GM12878 (cell line): Measurements from ENCODE around the gene SORBS2. TPM values are rescaled to one million over a fixed set of nuclear protein-coding genes. Genes with fewer than 3 reads are reported as not detected.

Experiments used
- ATAC-seq: fragments of 200-7000 bp; cut with Tn5 transposase; 3 replicates; pipeline ENCODE4 v1.9.1; 2020; ENCODE audit warnings: mild to moderate bottlenecking, moderate library complexity
- BruUV-seq: library from RNA; stranded (reverse); fragments of 400-500 nt; replicated peaks from 2 replicates; lab custom pipeline; 2021; lab: Mats Ljungman, UMichigan
- CTCF ChIA-PET: fragments of 300-600 bp; sonication (Branson Sonifier 250); formaldehyde crosslinking; extraction: SDS; loops from one replicate; lab custom pipeline; 2021; ENCODE audit warnings: inconsistent platforms; lab: Yijun Ruan, JAX
- POLR2A ChIA-PET: fragments of 350-600 bp; formaldehyde crosslinking; extraction: SDS; loops from one replicate; lab custom pipeline; 2021; ENCODE audit warnings: inconsistent platforms; lab: Charles Lee
- RAD21 ChIA-PET: fragments of 300-600 bp; sonication (Branson Sonifier 250); formaldehyde crosslinking; loops from one replicate; lab custom pipeline; 2023; ENCODE audit warnings: antibody characterized with exemption; ENCODE audit not compliant: unreplicated experiment; lab: Charles Lee
- SMC1A ChIA-PET: fragments of 300-600 bp; sonication (Branson Sonifier 250); formaldehyde crosslinking; loops from one replicate; lab custom pipeline; 2023; ENCODE audit not compliant: unreplicated experiment, uncharacterized antibody; lab: Charles Lee
- DNase-seq: peaks from one replicate; pipeline ENCODE4 v3.0.0-alpha.2; 2011; ENCODE audit warnings: low read depth, low spot score
- FAIRE-seq: peaks from 3 replicates; lab custom pipeline; 2011; peaks lifted over from hg19 to GRCh38; lab: Jason Lieb, UNC
- H2AFZ ChIP-seq: 2 replicates; pipeline ENCODE4 v1.6.0; 2011; ENCODE audit warnings: low read depth, low read length, control low read depth; ENCODE audit not compliant: control insufficient read depth
- H3K27ac ChIP-seq: 2 replicates; pipeline ENCODE4 v1.5.1; 2011; ENCODE audit warnings: control low read depth; ENCODE audit not compliant: control insufficient read depth, insufficient read depth
- H3K27me3 ChIP-seq, 2 experiments: replicated peaks in 1 of 2; 2 replicates each; pipeline versions ENCODE4 v1.6.0 to v1.6.1; 2011; ENCODE audit warnings: low read length in 1 of 2; ENCODE audit not compliant: control insufficient read depth in 2 of 2, insufficient read depth in 2 of 2
- H3K36me3 ChIP-seq, 2 experiments: 2 replicates each; pipeline ENCODE4 v1.5.1; 2011; ENCODE audit warnings: low read length in 1 of 2; ENCODE audit not compliant: control insufficient read depth in 2 of 2, insufficient read depth in 2 of 2
- H3K4me1 ChIP-seq: 2 replicates; pipeline ENCODE4 v1.6.1; 2011; ENCODE audit warnings: mild to moderate bottlenecking, low read length, moderate library complexity, mixed read lengths; ENCODE audit not compliant: control insufficient read depth, insufficient read depth
- H3K4me2 ChIP-seq: 2 replicates; pipeline ENCODE4 v1.6.0; 2011; ENCODE audit warnings: control low read depth; ENCODE audit not compliant: control insufficient read depth, insufficient read depth
- H3K4me3 ChIP-seq: fragments of 200-600 bp; sonication (generic); 2 replicates; pipeline ENCODE4 v1.5.1; 2016
- H3K79me2 ChIP-seq: 2 replicates; pipeline ENCODE4 v1.6.0; 2011; ENCODE audit warnings: low read length; ENCODE audit not compliant: control insufficient read depth, insufficient read depth
- H3K9ac ChIP-seq: 2 replicates; pipeline ENCODE4 v1.8.0; 2011; ENCODE audit warnings: low read length, control low read depth, mixed read lengths; ENCODE audit not compliant: control insufficient read depth, insufficient read depth
- H3K9me3 ChIP-seq: replicated peaks from 3 replicates; pipeline ENCODE4 v1.5.1; 2011; ENCODE audit warnings: mild to moderate bottlenecking, low read length; ENCODE audit not compliant: control insufficient read depth, insufficient read depth
- H4K20me1 ChIP-seq: 2 replicates; pipeline ENCODE4 v1.6.0; 2011; ENCODE audit not compliant: control insufficient read depth, insufficient read depth
- BHLHE40 ChIP-seq, 2 experiments: fragments of 450-650 bp in 1 of 2; IDR thresholded peaks; 2 replicates each; pipeline ENCODE4 v1.6.1; 2011 to 2017; ENCODE audit warnings: low read depth in 2 of 2, borderline replicate concordance in 1 of 2, improper control_type of control experiment in 1 of 2, low read length in 1 of 2, mild to moderate bottlenecking in 1 of 2
- CREM ChIP-seq: IDR thresholded peaks from 2 replicates; pipeline ENCODE4 v1.6.1; 2014; ENCODE audit warnings: antibody characterized with exemption, low read depth
- EED ChIP-seq: sonication (generic); IDR thresholded peaks from 2 replicates; pipeline ENCODE4 v1.6.1; 2016; ENCODE audit warnings: antibody characterized with exemption, low read depth
- ESRRA ChIP-seq: IDR thresholded peaks from 2 replicates; pipeline ENCODE4 v1.6.1; 2012; ENCODE audit warnings: mild to moderate bottlenecking, low read length, improper control_type of control experiment
- FOS ChIP-seq: IDR thresholded peaks from 3 replicates; pipeline ENCODE4 v1.6.1; 2011; ENCODE audit warnings: borderline replicate concordance; ENCODE audit not compliant: insufficient read length; ENCODE audit errors: extremely low read depth
- HDAC6 ChIP-seq: fragments of 200-600 bp; sonication (generic); IDR thresholded peaks from one replicate; pipeline ENCODE4 v1.8.0; 2017; ENCODE audit warnings: antibody characterized with exemption; ENCODE audit not compliant: unreplicated experiment
- MEF2B ChIP-seq: fragments of 450-650 bp; IDR thresholded peaks from 2 replicates; pipeline ENCODE4 v1.6.1; 2018; ENCODE audit warnings: mild to moderate bottlenecking, moderate library complexity; ENCODE audit not compliant: partially characterized antibody, poor library complexity, severe bottlenecking
- NRF1 ChIP-seq: conservative IDR thresholded peaks from 2 replicates; pipeline ENCODE4 v1.6.1; 2011; ENCODE audit warnings: mild to moderate bottlenecking, low read depth, low read length, improper control_type of control experiment
- POU2F2 ChIP-seq: IDR thresholded peaks from 3 replicates; pipeline ENCODE4 v1.6.1; 2011; ENCODE audit warnings: low read depth, mild to moderate bottlenecking, low read length, borderline replicate concordance
- RCOR1 ChIP-seq: conservative IDR thresholded peaks from 2 replicates; pipeline ENCODE4 v1.6.1; 2012; ENCODE audit warnings: low read depth, low read length, improper control_type of control experiment
- SIN3A ChIP-seq: IDR thresholded peaks from 2 replicates; pipeline ENCODE4 v1.6.1; 2012; ENCODE audit warnings: low read depth, low read length, improper control_type of control experiment
- SIX5 ChIP-seq: IDR thresholded peaks from 2 replicates; pipeline ENCODE4 v1.6.1; 2011; ENCODE audit warnings: mild to moderate bottlenecking, low read depth, low read length, moderate library complexity; ENCODE audit not compliant: severe bottlenecking
- SMARCA5 ChIP-seq: fragments of 450-650 bp; IDR thresholded peaks from 2 replicates; pipeline ENCODE4 v1.6.1; 2017; ENCODE audit warnings: mild to moderate bottlenecking
- ZSCAN29 ChIP-seq: fragments of 450-650 bp; IDR thresholded peaks from 2 replicates; pipeline ENCODE4 v1.6.1; 2017; ENCODE audit warnings: mild to moderate bottlenecking, moderate library complexity
- in situ Hi-C: fragments of 300-500 bp; cut with MboI; formaldehyde crosslinking; loops from 9 replicates; pipeline ENCODE4 v1.14.3; 2018; ENCODE audit warnings: mixed read lengths
- intact Hi-C: fragments of 100-400 bp; cut with micrococcal nuclease; formaldehyde crosslinking; loops from one replicate; pipeline ENCODE4 v1.14.2; 2022; ENCODE audit not compliant: unreplicated experiment
- polyA plus RNA-seq, 11 experiments: library from polyadenylated mRNA; depleted of rRNA in 4 of 11; unstranded in 6 of 11; stranded (reverse) in 5 of 11; fragments of >200 nt; fragmentation: Nextera tagmentation in 4 of 11; fragmentation: Illumina TruSeq in 1 of 11; extraction: Ambion mirVana in 4 of 11; extraction: Trizol in 1 of 11; gene quantifications; 1 replicate in 1 of 11; 2 replicates in 10 of 11; pipeline versions ENCODE4 v1.2.1 to v1.2.3, GENCODE V29; 2011 to 2016; ENCODE audit warnings: inconsistent platforms in 2 of 11, missing spikeins in 2 of 11, low read depth in 1 of 11
- total RNA-seq, 4 experiments: library from RNA; depleted of rRNA in 3 of 4; stranded (reverse); fragments of >200 nt in 3 of 4; fragmentation: Illumina TruSeq in 1 of 4; extraction: Trizol in 1 of 4; gene quantifications; 2 replicates each; pipeline versions ENCODE4 v1.2.1 to v1.2.3, GENCODE V29; 2013 to 2021
- TF ChIP-seq, protein P1 (sequence below), 3 experiments: IDR thresholded peaks in 2 of 3; conservative IDR thresholded peaks in 1 of 3; 2 replicates each; pipeline ENCODE4 v1.5.1; 2011; ENCODE audit warnings: low read depth in 3 of 3, low read length in 3 of 3, mild to moderate bottlenecking in 3 of 3, control low read depth in 2 of 3, moderate library complexity in 2 of 3, inconsistent platforms in 1 of 3, mixed read lengths in 1 of 3; ENCODE audit not compliant: control insufficient read depth in 2 of 3, insufficient read depth in 1 of 3; ENCODE audit errors: extremely low read depth in 1 of 3
- TF ChIP-seq, protein P2 (sequence below): fragments of 450-650 bp; IDR thresholded peaks from 2 replicates; pipeline ENCODE4 v1.6.1; 2017; ENCODE audit warnings: mild to moderate bottlenecking, moderate library complexity
- TF ChIP-seq, protein P3 (sequence below): IDR thresholded peaks from 2 replicates; pipeline ENCODE4 v1.6.1; 2012; ENCODE audit warnings: mild to moderate bottlenecking, low read depth, low read length

Gene SORBS2
- total and polyA plus RNA-seq, 10 of the 15 experiments (the other 5 are each of a cell fraction or from before 2014, with no cell fraction given): 0.06 to 3.0 (median 0.79) TPM

DNA sequence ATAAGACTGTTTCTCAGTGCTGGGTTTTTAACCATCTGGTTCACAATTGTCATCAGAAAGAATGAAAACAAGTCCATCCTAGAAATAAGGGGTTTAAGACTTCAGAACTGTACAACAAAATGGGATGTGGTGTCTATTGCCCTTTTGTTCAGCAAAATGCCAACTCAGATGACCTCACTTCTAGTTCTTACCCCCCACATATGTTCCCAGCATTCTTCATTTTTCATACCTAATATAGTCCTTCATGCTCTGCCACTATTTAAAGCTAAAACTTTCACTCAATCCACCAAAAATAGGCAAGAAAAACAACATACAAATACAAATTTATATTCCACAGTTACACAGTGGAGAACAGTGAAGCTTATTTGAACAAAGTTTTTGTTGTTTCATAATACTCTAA lies 111.4 kb downstream of the SORBS2 start:
- CTCF ChIA-PET: no interaction called here
- in situ Hi-C loops: no loop called here
- peaks cover 2% of the 10 kb centered on the region; the same call in 1 of the 3 replicates for H3K9me3 ChIP-seq
- TF ChIP-seq NRF1: no peak
- TF ChIP-seq BHLHE40 (IDR thresholded peaks at IDR 0.05; ENCODE audit: borderline replicate concordance in 1 of 2, low read depth in 2 of 2, low read length in 1 of 2): no peak
- TF ChIP-seq SMARCA5: no peak
- no peak for TF ChIP-seq FOS
- TF ChIP-seq SIX5: no peak
- TF ChIP-seq ZSCAN29: no peak
- TF ChIP-seq RCOR1: no peak
- TF ChIP-seq CREM: no peak
- TF ChIP-seq SIN3A: no peak
- no peak for TF ChIP-seq EED
- TF ChIP-seq, protein P1, sequence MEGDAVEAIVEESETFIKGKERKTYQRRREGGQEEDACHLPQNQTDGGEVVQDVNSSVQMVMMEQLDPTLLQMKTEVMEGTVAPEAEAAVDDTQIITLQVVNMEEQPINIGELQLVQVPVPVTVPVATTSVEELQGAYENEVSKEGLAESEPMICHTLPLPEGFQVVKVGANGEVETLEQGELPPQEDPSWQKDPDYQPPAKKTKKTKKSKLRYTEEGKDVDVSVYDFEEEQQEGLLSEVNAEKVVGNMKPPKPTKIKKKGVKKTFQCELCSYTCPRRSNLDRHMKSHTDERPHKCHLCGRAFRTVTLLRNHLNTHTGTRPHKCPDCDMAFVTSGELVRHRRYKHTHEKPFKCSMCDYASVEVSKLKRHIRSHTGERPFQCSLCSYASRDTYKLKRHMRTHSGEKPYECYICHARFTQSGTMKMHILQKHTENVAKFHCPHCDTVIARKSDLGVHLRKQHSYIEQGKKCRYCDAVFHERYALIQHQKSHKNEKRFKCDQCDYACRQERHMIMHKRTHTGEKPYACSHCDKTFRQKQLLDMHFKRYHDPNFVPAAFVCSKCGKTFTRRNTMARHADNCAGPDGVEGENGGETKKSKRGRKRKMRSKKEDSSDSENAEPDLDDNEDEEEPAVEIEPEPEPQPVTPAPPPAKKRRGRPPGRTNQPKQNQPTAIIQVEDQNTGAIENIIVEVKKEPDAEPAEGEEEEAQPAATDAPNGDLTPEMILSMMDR (IDR thresholded peaks at IDR 0.05 in 2 of 3, conservative IDR thresholded peaks at IDR 0.05 in 1 of 3; ENCODE audit: control insufficient read depth in 2 of 3, extremely low read depth in 1 of 3, insufficient read depth in 1 of 3, low read depth in 3 of 3, low read length in 3 of 3): no peak
- no peak for TF ChIP-seq ESRRA
- TF ChIP-seq HDAC6: no peak
- TF ChIP-seq, protein P2, sequence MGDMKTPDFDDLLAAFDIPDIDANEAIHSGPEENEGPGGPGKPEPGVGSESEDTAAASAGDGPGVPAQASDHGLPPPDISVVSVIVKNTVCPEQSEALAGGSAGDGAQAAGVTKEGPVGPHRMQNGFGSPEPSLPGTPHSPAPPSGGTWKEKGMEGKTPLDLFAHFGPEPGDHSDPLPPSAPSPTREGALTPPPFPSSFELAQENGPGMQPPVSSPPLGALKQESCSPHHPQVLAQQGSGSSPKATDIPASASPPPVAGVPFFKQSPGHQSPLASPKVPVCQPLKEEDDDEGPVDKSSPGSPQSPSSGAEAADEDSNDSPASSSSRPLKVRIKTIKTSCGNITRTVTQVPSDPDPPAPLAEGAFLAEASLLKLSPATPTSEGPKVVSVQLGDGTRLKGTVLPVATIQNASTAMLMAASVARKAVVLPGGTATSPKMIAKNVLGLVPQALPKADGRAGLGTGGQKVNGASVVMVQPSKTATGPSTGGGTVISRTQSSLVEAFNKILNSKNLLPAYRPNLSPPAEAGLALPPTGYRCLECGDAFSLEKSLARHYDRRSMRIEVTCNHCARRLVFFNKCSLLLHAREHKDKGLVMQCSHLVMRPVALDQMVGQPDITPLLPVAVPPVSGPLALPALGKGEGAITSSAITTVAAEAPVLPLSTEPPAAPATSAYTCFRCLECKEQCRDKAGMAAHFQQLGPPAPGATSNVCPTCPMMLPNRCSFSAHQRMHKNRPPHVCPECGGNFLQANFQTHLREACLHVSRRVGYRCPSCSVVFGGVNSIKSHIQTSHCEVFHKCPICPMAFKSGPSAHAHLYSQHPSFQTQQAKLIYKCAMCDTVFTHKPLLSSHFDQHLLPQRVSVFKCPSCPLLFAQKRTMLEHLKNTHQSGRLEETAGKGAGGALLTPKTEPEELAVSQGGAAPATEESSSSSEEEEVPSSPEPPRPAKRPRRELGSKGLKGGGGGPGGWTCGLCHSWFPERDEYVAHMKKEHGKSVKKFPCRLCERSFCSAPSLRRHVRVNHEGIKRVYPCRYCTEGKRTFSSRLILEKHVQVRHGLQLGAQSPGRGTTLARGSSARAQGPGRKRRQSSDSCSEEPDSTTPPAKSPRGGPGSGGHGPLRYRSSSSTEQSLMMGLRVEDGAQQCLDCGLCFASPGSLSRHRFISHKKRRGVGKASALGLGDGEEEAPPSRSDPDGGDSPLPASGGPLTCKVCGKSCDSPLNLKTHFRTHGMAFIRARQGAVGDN: no peak
- no peak for TF ChIP-seq POU2F2
- TF ChIP-seq, protein P3, sequence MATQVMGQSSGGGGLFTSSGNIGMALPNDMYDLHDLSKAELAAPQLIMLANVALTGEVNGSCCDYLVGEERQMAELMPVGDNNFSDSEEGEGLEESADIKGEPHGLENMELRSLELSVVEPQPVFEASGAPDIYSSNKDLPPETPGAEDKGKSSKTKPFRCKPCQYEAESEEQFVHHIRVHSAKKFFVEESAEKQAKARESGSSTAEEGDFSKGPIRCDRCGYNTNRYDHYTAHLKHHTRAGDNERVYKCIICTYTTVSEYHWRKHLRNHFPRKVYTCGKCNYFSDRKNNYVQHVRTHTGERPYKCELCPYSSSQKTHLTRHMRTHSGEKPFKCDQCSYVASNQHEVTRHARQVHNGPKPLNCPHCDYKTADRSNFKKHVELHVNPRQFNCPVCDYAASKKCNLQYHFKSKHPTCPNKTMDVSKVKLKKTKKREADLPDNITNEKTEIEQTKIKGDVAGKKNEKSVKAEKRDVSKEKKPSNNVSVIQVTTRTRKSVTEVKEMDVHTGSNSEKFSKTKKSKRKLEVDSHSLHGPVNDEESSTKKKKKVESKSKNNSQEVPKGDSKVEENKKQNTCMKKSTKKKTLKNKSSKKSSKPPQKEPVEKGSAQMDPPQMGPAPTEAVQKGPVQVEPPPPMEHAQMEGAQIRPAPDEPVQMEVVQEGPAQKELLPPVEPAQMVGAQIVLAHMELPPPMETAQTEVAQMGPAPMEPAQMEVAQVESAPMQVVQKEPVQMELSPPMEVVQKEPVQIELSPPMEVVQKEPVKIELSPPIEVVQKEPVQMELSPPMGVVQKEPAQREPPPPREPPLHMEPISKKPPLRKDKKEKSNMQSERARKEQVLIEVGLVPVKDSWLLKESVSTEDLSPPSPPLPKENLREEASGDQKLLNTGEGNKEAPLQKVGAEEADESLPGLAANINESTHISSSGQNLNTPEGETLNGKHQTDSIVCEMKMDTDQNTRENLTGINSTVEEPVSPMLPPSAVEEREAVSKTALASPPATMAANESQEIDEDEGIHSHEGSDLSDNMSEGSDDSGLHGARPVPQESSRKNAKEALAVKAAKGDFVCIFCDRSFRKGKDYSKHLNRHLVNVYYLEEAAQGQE: no peak
- no peak for TF ChIP-seq MEF2B

More for the DNA sequence above, 111.4 kb downstream of the SORBS2 start:
- BruUV-seq: no TSS peak
- no peak overlapping the region for H3K27ac ChIP-seq
- POLR2A ChIA-PET: no interaction called here
- no peak overlapping the region for H3K9ac ChIP-seq
- no peak for DNase-seq
- intact Hi-C loops: no loop called here
- no peaks in the 10 kb centered on the region for H4K20me1 ChIP-seq
- H2AFZ ChIP-seq: no peak overlapping the region
- H3K27me3 ChIP-seq: no peaks in the 10 kb centered on the region
- no peak for ATAC-seq
- FAIRE-seq: no peak
- SMC1A ChIA-PET: no interaction called here
- no peak overlapping the region for H3K4me3 ChIP-seq
- no peak overlapping the region for H3K4me2 ChIP-seq
- no peaks in the 10 kb centered on the region for H3K4me1 ChIP-seq
- no peaks in the 10 kb centered on the region for H3K79me2 ChIP-seq
- H3K36me3 ChIP-seq: no peaks in the 10 kb centered on the region
- RAD21 ChIA-PET: no interaction called here
